Activated naive CD4-positive, alpha-beta T cell treated with anti-CD3 and anti-CD28 coated beads for 36 hours (primary cell): ENCODE measurements around the gene C22orf31. TPM values are rescaled to one million over a fixed set of nuclear protein-coding genes. Genes with fewer than 3 reads are reported as not detected.

Source experiments
- CTCF ChIA-PET: fragments of 350-600 bp; sonication (Branson Sonifier 250); formaldehyde crosslinking; loops from one replicate; lab custom pipeline; 2021; ENCODE audit warnings: antibody characterized with exemption; lab: Charles Lee
- DNase-seq: peaks from one replicate; pipeline ENCODE4 v3.0.0-alpha.2; 2020
- H3K27ac Mint-ChIP-seq: one replicate; pipeline ENCODE4 v1.8.0; 2021; ENCODE audit warnings: mild to moderate bottlenecking, mixed read lengths
- H3K27me3 Mint-ChIP-seq: one replicate; pipeline ENCODE4 v1.8.0; 2021; ENCODE audit warnings: low read depth, mixed read lengths
- H3K36me3 Mint-ChIP-seq: one replicate; pipeline ENCODE4 v1.8.0; 2021; ENCODE audit warnings: low read depth, mixed read lengths
- H3K4me1 Mint-ChIP-seq: one replicate; pipeline ENCODE4 v1.8.0; 2021; ENCODE audit warnings: low read depth, mixed read lengths
- H3K4me3 Mint-ChIP-seq: one replicate; pipeline ENCODE4 v1.8.0; 2021; ENCODE audit warnings: mild to moderate bottlenecking, moderate library complexity, mixed read lengths
- H3K9me3 Mint-ChIP-seq: one replicate; pipeline ENCODE4 v1.8.0; 2021; ENCODE audit warnings: mixed read lengths
- intact Hi-C: fragments of 100-400 bp; cut with micrococcal nuclease; formaldehyde crosslinking; loops from one replicate; pipeline ENCODE4 v1.15.1; 2023
- total RNA-seq, 2 experiments: library from RNA; stranded (reverse); gene quantifications; one replicate each; pipeline ENCODE4 v1.2.3, GENCODE V29; 2021

C22orf31 gene
- total RNA-seq, 2 experiments from 2014 or later: not detected

DNA sequence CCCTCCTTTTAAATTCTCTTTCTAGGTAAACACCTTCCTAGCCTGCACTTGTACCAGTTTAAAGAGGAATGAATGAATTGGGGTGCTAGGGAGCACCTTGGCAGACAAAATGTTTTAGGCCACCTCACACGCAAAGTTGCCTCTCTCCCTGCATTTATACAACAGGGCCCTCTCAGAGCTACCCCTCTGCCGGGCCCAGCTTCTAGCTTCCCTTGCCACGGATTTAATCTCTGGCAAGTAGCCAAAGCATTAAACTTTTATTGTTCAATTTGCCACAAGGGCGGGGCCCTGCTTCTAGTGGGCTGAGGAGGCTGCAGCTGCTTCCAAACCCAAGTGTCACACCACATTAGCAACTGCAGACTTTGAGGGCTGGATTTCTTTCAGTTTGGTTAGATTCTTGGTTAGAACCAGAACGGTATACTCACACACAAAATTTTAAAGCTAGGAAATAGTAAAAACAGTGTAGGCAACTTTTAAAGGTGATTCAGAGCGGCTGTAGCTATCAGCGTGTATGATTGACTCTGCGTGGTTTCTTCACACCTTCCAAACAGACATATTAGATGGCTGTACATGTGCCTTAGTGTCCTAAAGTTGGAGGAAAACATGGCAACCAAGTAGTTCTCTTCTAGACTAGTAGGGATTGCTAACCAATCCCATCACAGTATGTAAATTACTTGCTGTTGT, 17.7 kb upstream of the C22orf31 start:
- Mint-ChIP-seq H3K9me3 (no peaks in the 10 kb centered on the region), H3K27me3 (peaks cover 35% of the 10 kb centered on the region), H3K27ac (no peak overlapping the region), H3K4me1 (no peaks in the 10 kb centered on the region), H3K4me3 (no peak overlapping the region), H3K36me3 (no peaks in the 10 kb centered on the region)
- no peak for DNase-seq
- CTCF ChIA-PET: interaction anchor here (0.6 to 1.5 kb wide), 2 partner anchors 75 to 97 kb away, joined by 3 read pairs; no protein-coding TSS in a partner anchor
- intact Hi-C loops: loop anchor here (10.0 kb wide), 1 partner anchor 75 kb away; no protein-coding TSS in a partner anchor

DNA sequence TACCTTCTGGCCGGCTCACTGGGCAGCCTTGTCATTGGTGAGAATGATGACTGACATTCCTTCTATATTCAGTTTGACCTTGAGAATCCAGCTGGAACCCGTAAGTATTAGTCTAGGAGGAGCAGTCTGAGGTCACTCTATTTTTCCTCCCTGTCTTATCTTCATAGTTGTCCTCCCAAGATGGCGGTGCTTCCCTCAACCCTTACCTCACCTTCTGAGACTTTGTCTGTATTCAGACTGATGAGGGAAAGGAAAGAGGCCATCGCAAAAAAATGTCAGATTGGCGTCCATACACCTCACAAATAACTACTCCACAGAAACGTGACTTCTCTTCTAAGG, 17.2 kb upstream of the C22orf31 start:
- no peaks in the 10 kb centered on the region for H3K9me3 Mint-ChIP-seq
- intact Hi-C loops: loop anchor here (10.0 kb wide), 1 partner anchor 76 kb away; no protein-coding TSS in a partner anchor
- no peaks in the 10 kb centered on the region for H3K36me3 Mint-ChIP-seq
- no peak overlapping the region for H3K27ac Mint-ChIP-seq
- DNase-seq: no peak
- peaks cover 4% of the 10 kb centered on the region for H3K4me1 Mint-ChIP-seq
- CTCF ChIA-PET: no interaction called here
- H3K27me3 Mint-ChIP-seq: peaks cover 40% of the 10 kb centered on the region
- no peak overlapping the region for H3K4me3 Mint-ChIP-seq

DNA sequence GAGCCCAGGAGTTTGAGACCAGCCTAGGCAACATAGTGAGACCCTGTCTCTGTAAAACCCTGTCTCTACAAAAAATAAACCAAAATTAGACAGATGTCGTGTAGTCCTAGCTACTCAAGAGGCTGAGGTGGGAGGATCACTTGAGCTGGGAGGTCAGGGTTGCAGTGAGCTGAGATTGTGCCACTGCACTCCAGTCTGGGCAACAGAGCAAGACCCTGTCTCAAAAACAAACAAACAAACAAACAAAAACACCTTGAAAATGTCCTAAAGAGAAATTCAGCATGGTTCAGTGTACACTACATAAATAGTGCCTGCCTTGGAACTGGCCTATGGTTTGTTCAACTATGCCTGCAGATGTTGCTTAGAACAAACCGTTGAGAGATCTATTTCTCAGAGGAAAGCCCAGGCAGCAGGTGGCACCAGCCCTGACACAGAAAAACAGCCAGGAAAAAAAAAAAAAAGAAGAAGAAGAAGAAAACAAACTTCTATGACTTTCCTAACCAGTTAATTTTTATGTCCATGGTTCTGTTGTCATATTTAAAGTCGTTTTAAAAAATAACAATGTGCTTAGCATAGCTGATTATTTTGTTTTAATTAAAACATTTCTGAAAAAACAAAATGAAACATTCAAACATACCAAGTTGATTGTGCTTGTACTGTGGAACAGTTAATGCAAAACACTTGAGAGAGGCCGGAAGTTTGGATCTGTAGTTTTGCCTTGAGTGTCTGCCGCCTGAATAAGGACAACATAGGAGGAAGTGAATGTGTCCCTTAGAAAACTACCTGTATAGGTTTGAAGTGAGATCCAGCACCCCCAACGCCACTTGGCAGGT, 16.6 kb upstream of the C22orf31 start:
- peaks cover 5% of the 10 kb centered on the region for H3K4me1 Mint-ChIP-seq
- peaks cover 41% of the 10 kb centered on the region for H3K27me3 Mint-ChIP-seq

DNA sequence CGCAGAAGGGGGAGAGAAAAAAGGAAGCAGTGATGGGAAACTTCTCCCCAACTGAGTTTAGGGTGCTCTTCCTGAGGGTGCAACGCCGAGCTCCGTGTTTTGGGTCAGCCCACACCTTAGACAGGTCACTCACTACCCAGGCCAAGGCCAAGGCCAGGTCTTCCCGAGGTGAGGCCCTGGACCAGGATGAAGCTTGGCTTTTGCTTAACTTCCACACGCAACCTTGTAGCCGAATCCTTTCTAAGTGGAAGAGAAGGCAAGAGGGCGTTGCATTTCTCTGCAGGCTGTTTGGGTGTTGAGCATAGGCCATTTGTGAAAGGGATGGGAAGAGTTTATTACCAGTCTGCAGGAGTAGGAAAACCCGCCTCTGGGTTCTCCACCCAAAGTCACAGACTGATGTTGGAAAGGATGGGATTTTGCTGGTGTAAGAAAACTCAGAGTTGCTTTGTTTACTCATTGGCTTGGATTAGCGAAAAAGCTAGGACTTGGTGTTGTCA, 12.7 kb upstream of the C22orf31 start:
- intact Hi-C loops: loop anchor here (10.0 kb wide), 1 partner anchor 80 kb away; no protein-coding TSS in a partner anchor
- CTCF ChIA-PET: interaction anchor here (0.6 kb wide), 1 partner anchor 165 kb away, joined by 5 read pairs; no protein-coding TSS in a partner anchor
- Mint-ChIP-seq H3K27ac (no peak overlapping the region), H3K4me1 (peaks cover 20% of the 10 kb centered on the region), H3K36me3 (no peaks in the 10 kb centered on the region), H3K27me3 (peaks cover 56% of the 10 kb centered on the region), H3K4me3 (peak overlapping the region; percentile 57), H3K9me3 (no peaks in the 10 kb centered on the region)
- no peak for DNase-seq

More for the DNA sequence above, 16.6 kb upstream of the C22orf31 start:
- Mint-ChIP-seq H3K27ac (no peak overlapping the region), H3K9me3 (no peaks in the 10 kb centered on the region), H3K4me3 (no peak overlapping the region), H3K36me3 (no peaks in the 10 kb centered on the region)
- intact Hi-C loops: loop anchor here (10.0 kb wide), 1 partner anchor 77 kb away; no protein-coding TSS in a partner anchor
- CTCF ChIA-PET: no interaction called here
- DNase-seq: no peak

DNA sequence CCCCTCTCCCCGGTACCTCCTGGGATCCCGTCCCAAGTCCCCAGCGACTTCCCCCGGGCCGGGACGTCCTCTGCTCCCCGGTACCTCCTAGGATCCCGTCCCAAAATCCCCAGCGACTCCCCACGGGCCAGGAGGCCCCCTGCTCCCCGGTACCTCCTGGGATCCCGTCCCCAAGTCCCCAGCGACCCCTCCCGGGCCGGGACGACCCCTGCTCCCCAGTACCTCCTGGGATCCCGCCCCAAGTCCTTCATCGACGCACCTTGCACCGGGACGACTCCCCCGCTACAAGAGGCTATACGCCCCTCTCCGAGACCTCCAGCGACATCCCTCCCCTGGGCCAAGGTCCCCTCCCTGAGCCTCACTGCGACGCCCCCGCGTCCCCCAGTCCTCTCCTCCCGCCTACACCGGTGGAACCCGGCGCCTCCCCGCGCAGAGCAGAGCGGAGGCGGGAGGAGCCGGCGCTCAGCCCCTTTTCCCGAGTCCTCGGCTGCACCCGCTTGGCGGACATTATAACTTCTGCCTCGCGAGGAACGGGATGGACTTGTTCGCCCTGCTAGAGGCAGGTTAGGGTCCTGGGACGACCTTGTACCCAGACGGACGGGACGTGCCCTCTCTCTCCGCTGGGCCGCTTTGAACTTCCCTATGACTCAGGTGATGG, 12.1 kb upstream of the C22orf31 start:
- peak; percentile 24 for DNase-seq
- intact Hi-C loops: loop anchor here (10.0 kb wide), 1 partner anchor 81 kb away; no protein-coding TSS in a partner anchor
- Mint-ChIP-seq H3K4me1 (peaks cover 20% of the 10 kb centered on the region), H3K9me3 (no peaks in the 10 kb centered on the region), H3K4me3 (peak overlapping the region; percentile 57), H3K27me3 (peaks cover 53% of the 10 kb centered on the region), H3K27ac (no peak overlapping the region), H3K36me3 (no peaks in the 10 kb centered on the region)
- CTCF ChIA-PET: no interaction called here

DNA sequence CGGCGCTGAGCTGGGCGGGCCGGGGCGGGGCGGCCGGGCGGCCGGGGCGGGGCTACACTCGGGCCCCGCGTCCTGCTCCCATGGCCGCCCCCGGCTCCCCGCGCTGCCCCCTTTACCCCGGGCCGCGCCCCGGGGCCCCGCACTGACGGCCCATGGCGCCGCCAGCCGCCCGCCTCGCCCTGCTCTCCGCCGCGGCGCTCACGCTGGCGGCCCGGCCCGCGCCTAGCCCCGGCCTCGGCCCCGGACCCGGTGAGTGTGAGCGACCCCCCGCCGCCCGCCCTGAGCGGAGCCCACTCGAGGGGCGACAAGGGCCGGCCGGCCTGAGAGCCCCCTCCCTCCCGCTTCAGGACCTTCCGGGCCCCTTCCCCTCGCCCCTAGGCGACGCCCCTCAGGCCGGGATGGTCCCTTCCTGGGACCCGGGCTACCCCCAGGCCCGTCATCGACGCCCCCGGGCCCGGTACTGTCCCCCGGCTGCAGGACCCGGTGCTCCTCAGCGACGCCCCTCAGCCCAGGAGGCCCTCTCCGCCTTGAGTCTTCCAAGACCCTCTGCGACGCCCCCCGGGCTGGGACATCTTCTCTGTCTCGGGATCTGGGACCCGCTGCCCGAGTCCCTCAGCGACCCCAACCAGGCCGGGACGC, 11.5 kb upstream of the C22orf31 start, which contains the start of gene KREMEN1:
KREMEN1 (plus strand) TSS at position 57 of the 639 bp plus-strand sequence; CDS start at position 153, 96 bp downstream.
- Mint-ChIP-seq H3K27me3 (peaks cover 49% of the 10 kb centered on the region), H3K4me1 (peaks cover 20% of the 10 kb centered on the region), H3K27ac (no peak within 1 kb of the TSS), H3K4me3 (peak within 1 kb of the TSS; percentile 65), H3K9me3 (no peaks in the 10 kb centered on the region), H3K36me3 (no peaks in the 10 kb centered on the region)
- CTCF ChIA-PET: interaction anchor here (1.1 to 1.4 kb wide), 2 partner anchors 49 to 240 kb away, joined by 3 read pairs; no protein-coding TSS in a partner anchor
- intact Hi-C loops: loop anchor here (1.0 to 10.0 kb wide), 3 partner anchors 82 to 301 kb away; partner anchors contain the start of genes CCDC117 and ZNRF3
- no peak for DNase-seq

DNA sequence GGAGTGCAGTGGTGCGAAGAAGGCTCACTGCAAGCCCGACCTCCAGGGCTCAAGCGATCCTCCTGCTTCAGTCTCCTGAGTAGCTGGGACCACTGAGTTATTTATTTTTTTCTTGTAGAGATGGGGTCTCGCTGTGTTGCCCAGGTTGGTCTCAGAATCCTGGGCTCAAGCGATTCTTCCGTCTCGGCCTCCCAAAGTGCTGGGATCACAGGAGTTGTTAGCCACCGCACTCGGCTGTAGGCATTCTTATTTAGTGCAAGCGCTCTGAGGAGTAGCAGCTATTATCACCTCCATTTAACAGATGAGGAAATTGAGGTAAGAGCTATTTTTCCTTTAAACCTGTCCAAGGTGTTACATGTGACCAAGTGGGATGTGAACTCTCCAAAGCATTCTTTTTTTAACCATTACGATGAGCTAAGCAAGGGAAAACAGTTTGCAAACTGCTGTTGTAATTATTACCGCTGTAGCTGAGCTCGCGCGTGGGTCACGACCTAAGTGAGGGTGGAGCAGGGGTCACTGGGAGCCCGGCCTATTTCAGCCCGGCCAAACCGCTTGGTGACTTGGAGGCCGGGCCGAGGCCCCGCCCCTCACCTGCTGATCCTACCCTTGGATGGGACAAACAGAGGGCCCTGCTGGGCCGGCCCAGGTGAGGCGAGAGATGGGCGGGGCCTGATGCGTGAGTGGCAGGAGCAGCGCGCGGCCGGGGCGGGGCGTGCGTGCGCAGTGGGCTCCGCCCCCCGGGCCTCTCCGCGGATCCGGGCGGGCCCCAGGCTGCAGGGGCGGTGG, 10.8 kb upstream of the C22orf31 start:
- Mint-ChIP-seq H3K4me3 (peak overlapping the region; percentile 65), H3K27ac (no peak overlapping the region), H3K4me1 (peaks cover 20% of the 10 kb centered on the region), H3K36me3 (no peaks in the 10 kb centered on the region), H3K27me3 (peaks cover 49% of the 10 kb centered on the region), H3K9me3 (no peaks in the 10 kb centered on the region)
- intact Hi-C loops: loop anchor here (1.0 to 10.0 kb wide), 3 partner anchors 82 to 300 kb away; partner anchors contain the start of genes CCDC117 and ZNRF3
- DNase-seq: peak; percentile 87
- CTCF ChIA-PET: interaction anchor here (0.9 to 1.4 kb wide), 3 partner anchors 32 to 241 kb away, joined by 3 to 4 read pairs (median 3); no protein-coding TSS in a partner anchor

DNA sequence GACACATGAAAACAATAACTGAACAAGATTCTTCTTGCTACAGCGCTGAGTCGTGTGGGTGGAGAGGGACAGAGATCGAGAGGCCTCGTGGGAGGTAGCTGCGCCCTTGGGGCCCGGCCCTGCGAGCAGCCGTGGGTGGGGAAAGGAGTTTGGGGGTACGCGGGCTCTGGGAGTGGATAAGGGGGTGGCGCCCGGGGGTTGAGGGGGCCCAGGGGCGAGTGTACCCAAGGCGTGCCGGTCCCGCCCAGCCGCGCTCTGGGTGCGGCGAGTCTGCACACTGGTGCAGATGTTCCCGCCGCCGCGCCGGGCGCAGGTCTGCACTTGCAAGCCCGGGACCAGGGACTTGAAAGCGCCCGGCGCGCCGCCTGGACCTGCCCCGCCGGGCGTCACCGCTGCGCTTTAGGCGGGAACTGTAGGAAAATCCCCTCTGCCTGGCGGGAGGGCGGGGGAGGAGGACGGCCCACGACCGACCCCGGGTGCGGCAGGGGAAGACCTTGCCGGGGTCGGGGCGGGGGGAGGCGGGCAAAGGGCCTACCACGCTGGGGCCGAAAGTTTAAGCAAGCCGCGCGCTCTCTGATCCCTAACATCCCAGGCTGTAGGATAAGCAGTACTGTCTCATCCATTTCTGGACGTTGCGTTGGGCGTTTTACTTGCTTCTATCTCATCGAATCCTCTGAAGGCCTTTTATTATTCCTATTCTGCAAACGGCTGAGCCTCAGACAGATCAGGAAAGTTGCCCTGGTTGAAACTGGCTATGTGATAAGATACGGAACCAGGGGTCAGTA, 9.8 kb upstream of the C22orf31 start:
- DNase-seq: peak; percentile 56
- Mint-ChIP-seq H3K9me3 (no peaks in the 10 kb centered on the region), H3K36me3 (no peaks in the 10 kb centered on the region), H3K27ac (no peak overlapping the region), H3K27me3 (peaks cover 47% of the 10 kb centered on the region), H3K4me3 (peak overlapping the region; percentile 68), H3K4me1 (peaks cover 24% of the 10 kb centered on the region)
- CTCF ChIA-PET: interaction anchor here (1.1 kb wide), 1 partner anchor 242 kb away, joined by 3 read pairs; no protein-coding TSS in a partner anchor
- intact Hi-C loops: loop anchor here (1.0 to 10.0 kb wide), 3 partner anchors 83 to 299 kb away; partner anchors contain the start of genes CCDC117 and ZNRF3

DNA sequence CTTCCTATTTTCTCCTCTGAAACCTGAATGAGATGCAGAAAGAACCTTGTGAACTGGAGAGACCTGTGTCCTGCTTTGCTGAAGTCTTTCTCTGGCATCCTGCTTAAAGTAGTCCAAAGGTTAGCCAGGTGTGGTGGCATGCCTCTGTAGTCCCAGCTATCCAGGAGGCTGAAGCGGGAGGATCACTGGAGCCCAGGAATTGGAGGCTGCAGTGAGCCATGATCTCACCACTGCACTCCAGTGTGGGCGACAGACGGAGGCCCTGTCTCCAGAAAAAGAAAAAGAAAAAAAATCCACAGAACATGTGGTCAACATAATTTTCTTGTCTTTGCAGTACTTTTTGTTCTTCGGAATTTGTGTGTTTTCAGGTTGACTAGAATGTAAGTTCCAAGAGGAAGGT, 8.9 kb upstream of the C22orf31 start:
- CTCF ChIA-PET: no interaction called here
- intact Hi-C loops: loop anchor here (10.0 kb wide), 1 partner anchor 84 kb away; no protein-coding TSS in a partner anchor
- H3K36me3 Mint-ChIP-seq: no peaks in the 10 kb centered on the region
- no peaks in the 10 kb centered on the region for H3K9me3 Mint-ChIP-seq
- peak overlapping the region; percentile 68 for H3K4me3 Mint-ChIP-seq
- no peak for DNase-seq
- no peak overlapping the region for H3K27ac Mint-ChIP-seq
- H3K4me1 Mint-ChIP-seq: peaks cover 30% of the 10 kb centered on the region
- peaks cover 44% of the 10 kb centered on the region for H3K27me3 Mint-ChIP-seq

DNA sequence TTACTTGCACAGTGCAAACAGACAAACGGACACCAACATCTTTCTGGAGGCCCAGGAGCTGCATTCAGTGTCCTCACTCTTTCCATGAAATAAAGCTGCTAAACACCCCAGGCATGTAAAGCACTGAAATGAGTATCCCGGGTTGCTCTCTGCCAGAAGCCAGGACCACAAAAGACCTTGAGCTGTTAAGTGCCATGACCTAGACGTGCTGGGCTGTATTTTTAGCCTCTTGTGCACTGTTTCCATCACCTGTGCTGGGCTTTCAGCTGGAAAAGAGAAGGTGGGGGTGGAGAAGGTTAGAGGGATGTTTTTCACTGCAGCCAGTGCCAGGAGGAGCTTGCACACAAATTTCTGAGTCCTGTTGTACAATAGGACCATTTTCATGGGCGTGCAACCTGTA, 7.8 kb upstream of the C22orf31 start:
- no peak for DNase-seq
- intact Hi-C loops: no loop called here
- H3K4me1 Mint-ChIP-seq: peaks cover 34% of the 10 kb centered on the region
- H3K9me3 Mint-ChIP-seq: no peaks in the 10 kb centered on the region
- no peak overlapping the region for H3K27ac Mint-ChIP-seq
- H3K27me3 Mint-ChIP-seq: peaks cover 35% of the 10 kb centered on the region
- CTCF ChIA-PET: no interaction called here
- no peak overlapping the region for H3K4me3 Mint-ChIP-seq
- no peaks in the 10 kb centered on the region for H3K36me3 Mint-ChIP-seq
